SK-MEL-5 (cell line): Measurements from ENCODE around the gene DDX3X. TPM values are rescaled to one million over a fixed set of nuclear protein-coding genes. Genes with fewer than 3 reads are reported as not detected.

Source experiments
- DNase-seq: peaks from one replicate; pipeline ENCODE4 v3.0.0-alpha.2; 2016; ENCODE audit warnings: low read depth, low spot score
- in situ Hi-C: cut with HindIII; loops from 2 replicates; pipeline ENCODE4 v1.10.0; 2016; ENCODE audit warnings: low sequenced_read_pairs, high pct_unique_total_duplicates, low pct_unique_long_range_greater_than_20kb
- total RNA-seq: library from RNA; depleted of rRNA; stranded (reverse); fragments of >200 nt; shearing (Covaris generic); gene quantifications from 2 replicates; pipeline ENCODE4 v1.2.3, GENCODE V29; 2014

The DDX3X gene
- total RNA-seq, 1 experiment from 2014 or later, result 151 TPM

GRCh38 chrX:41320393-41320792 is 13.6 kb upstream of the DDX3X start:
- in situ Hi-C loops, result no loop called here
- no peak for DNase-seq

- DNase-seq, result no peak
- in situ Hi-C loops, result no loop called here
These were observed 10.9 kb upstream of the DDX3X start for GRCh38 chrX:41322821-41323603.

- in situ Hi-C loops, result no loop called here
- no peak for DNase-seq
These were observed 7.5 kb upstream of the DDX3X start for GRCh38 chrX:41326431-41326830.

DNA sequence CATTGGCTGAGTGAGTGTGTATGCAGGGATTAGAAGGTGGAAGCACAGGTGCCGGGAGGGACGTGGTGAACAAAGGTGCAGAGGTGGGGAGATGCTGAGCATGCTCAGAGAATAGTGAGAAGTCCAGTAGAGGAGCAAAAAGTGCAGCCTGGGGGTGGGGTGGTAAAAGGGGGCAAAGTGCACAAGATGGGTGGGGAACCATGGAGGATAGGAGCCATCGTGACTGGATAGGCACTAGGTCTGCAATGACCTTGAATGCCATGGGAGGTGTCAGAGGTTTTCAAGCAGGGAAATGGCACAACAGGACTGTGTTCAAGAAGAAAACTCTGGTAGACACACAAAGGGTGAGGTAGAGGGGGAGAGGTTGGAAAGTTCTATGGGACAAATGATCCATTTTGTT is 6.6 kb upstream of the DDX3X start:
- DNase-seq, result no peak
- in situ Hi-C loops, result no loop called here

- no peak for DNase-seq
- in situ Hi-C loops, result no loop called here
These were observed 4.9 kb upstream of the DDX3X start for GRCh38 chrX:41329101-41329500.

DNA sequence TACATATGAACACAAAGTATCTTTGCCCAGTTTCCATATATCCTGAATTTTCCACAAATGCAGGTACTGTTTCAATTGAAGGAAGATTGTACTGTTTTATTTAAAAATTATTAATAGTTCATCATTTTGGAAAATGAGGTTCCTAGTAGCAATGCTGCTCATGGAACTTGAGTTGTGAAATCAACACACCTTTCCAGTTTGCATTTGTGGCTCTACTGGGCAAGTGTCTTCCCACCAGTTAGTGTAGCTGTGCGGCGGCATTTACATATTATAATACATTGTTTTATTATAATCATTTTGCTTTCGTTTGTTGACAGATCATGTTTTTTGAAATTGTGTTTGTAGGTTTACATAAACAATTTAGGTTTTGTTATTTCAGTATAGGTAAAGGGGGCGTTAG is 2.0 kb upstream of the DDX3X start:
- in situ Hi-C loops, result no loop called here
- no peak for DNase-seq

- no peak for DNase-seq
- in situ Hi-C loops, result no loop called here
These were observed 1.5 kb upstream of the DDX3X start for GRCh38 chrX:41332408-41333002.

- in situ Hi-C loops, result no loop called here
- DNase-seq, result peak; percentile 79
These were observed 789 bp upstream of the DDX3X start for GRCh38 chrX:41333003-41333743.

GRCh38 chrX:41334363-41335197 is 618 bp downstream of the DDX3X start:
- in situ Hi-C loops, result no loop called here

GRCh38 chrX:41335198-41335957 is 1.4 kb downstream of the DDX3X start:
- peak; percentile 20 for DNase-seq
- in situ Hi-C loops, result no loop called here

More at GRCh38 chrX:41334363-41335197, 618 bp downstream of the DDX3X start:
- peak; percentile 79 for DNase-seq

- no peak for DNase-seq
- in situ Hi-C loops, result no loop called here
These were observed 2.0 kb downstream of the DDX3X start for GRCh38 chrX:41335958-41336331.

- no peak for DNase-seq
These were observed 2.5 kb downstream of the DDX3X start for GRCh38 chrX:41336447-41336846.

GRCh38 chrX:41337140-41337539 is 3.2 kb downstream of the DDX3X start:
- in situ Hi-C loops, result no loop called here
- DNase-seq, result no peak

More at GRCh38 chrX:41336447-41336846, 2.5 kb downstream of the DDX3X start:
- in situ Hi-C loops, result no loop called here

GRCh38 chrX:41338436-41338835 is 4.5 kb downstream of the DDX3X start:
- in situ Hi-C loops, result no loop called here
- no peak for DNase-seq

GRCh38 chrX:41339148-41339547 is 5.2 kb downstream of the DDX3X start:
- in situ Hi-C loops, result no loop called here
- DNase-seq, result no peak

DNA sequence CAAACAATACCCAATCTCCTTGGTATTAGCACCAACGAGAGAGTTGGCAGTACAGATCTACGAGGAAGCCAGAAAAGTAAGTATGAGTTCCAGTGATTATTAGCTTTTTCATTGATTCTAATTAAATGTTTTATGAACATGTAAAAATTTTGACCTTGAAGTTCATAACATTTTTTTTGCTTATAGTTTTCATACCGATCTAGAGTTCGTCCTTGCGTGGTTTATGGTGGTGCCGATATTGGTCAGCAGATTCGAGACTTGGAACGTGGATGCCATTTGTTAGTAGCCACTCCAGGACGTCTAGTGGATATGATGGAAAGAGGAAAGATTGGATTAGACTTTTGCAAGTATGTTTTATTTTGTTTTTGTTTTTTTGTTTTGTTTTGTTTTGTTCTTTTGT is 10.1 kb downstream of the DDX3X start:
- in situ Hi-C loops, result no loop called here

DNA sequence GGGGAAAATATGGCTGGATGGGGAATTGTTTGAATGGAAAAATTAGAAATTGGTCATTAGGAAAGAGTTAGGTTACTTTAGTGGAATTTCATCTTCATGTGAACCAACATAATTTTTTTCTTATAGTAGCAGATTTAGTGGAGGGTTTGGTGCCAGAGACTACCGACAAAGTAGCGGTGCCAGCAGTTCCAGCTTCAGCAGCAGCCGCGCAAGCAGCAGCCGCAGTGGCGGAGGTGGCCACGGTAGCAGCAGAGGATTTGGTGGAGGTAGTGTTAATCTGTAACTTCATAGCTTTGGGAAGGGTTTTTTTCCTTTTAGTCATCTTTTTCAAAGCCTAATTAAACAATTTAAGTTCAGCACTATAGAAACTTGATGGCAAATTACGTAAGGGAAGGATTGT is 13.2 kb downstream of the DDX3X start:
- in situ Hi-C loops, result no loop called here
- no peak for DNase-seq

More for the DNA sequence above, 10.1 kb downstream of the DDX3X start:
- DNase-seq, result no peak
